SK-N-SH treated with all-trans-retinoic acid at 6 μM for 48 hours (cell line): Measurements from ENCODE around the gene KNG1.

Experiments used
- ATAC-seq: fragments of 200-7000 bp; cut with Tn5 transposase; 3 replicates; pipeline ENCODE4 v1.9.1; 2020; ENCODE audit warnings: mild to moderate bottlenecking, moderate library complexity
- ARNTL ChIP-seq: fragments of 450-650 bp; formaldehyde crosslinking; IDR thresholded peaks from 2 replicates; pipeline ENCODE4 v1.5.0; 2020; ENCODE audit warnings: low read depth, mild to moderate bottlenecking, moderate library complexity, borderline replicate concordance
- BACH2 ChIP-seq: fragments of 250-450 bp; sonication (Bioruptor Pico); IDR thresholded peaks from 2 replicates; pipeline ENCODE4 v1.9.0; 2021; ENCODE audit warnings: mild to moderate bottlenecking, borderline replicate concordance
- CREB5 ChIP-seq: fragments of 250-450 bp; sonication (Bioruptor Pico); IDR thresholded peaks from 2 replicates; pipeline ENCODE4 v1.5.1; 2020; ENCODE audit warnings: low read depth, mild to moderate bottlenecking, moderate library complexity
- CSDC2 ChIP-seq: fragments of 250-450 bp; sonication (Bioruptor Pico); IDR thresholded peaks from 2 replicates; pipeline ENCODE4 v1.5.0; 2020; ENCODE audit warnings: mild to moderate bottlenecking, moderate library complexity
- CSRNP3 ChIP-seq: fragments of 250-450 bp; sonication (Bioruptor Pico); IDR thresholded peaks from 2 replicates; pipeline ENCODE4 v1.5.1; 2021; ENCODE audit warnings: mild to moderate bottlenecking, moderate library complexity
- GLIS3 ChIP-seq: fragments of 250-450 bp; sonication (Bioruptor Pico); IDR thresholded peaks from 2 replicates; pipeline ENCODE4 v1.5.0; 2020; ENCODE audit warnings: mild to moderate bottlenecking, moderate library complexity
- ISL1 ChIP-seq: fragments of 250-450 bp; sonication (Bioruptor Pico); IDR thresholded peaks from 2 replicates; pipeline ENCODE4 v2.1.2; 2022; ENCODE audit warnings: mild to moderate bottlenecking, moderate library complexity
- OSR1 ChIP-seq: fragments of 250-450 bp; sonication (Bioruptor Pico); IDR thresholded peaks from 2 replicates; pipeline ENCODE4 v1.8.0; 2022; ENCODE audit warnings: moderate library complexity, mild to moderate bottlenecking, inconsistent platforms
- PATZ1 ChIP-seq: fragments of 250-450 bp; sonication (Bioruptor Pico); IDR thresholded peaks from 2 replicates; pipeline ENCODE4 v1.8.0; 2020; ENCODE audit warnings: mild to moderate bottlenecking, moderate library complexity, borderline replicate concordance
- POU6F1 ChIP-seq: fragments of 250-450 bp; sonication (Bioruptor Pico); IDR thresholded peaks from 2 replicates; pipeline ENCODE4 v1.8.0; 2021; ENCODE audit warnings: low read depth, mild to moderate bottlenecking, moderate library complexity, borderline replicate concordance
- PPARA ChIP-seq: fragments of 250-450 bp; sonication (Bioruptor Pico); IDR thresholded peaks from 2 replicates; pipeline ENCODE4 v1.5.0; 2020; ENCODE audit warnings: mild to moderate bottlenecking, borderline replicate concordance
- RARB ChIP-seq: fragments of 250-450 bp; sonication (Bioruptor Pico); IDR thresholded peaks from 2 replicates; pipeline ENCODE4 v1.8.0; 2021; ENCODE audit warnings: mild to moderate bottlenecking, moderate library complexity
- TCF4 ChIP-seq: fragments of 250-450 bp; sonication (Bioruptor Pico); IDR thresholded peaks from 2 replicates; pipeline ENCODE4 v1.8.0; 2021; ENCODE audit warnings: mild to moderate bottlenecking, moderate library complexity, borderline replicate concordance
- TOX ChIP-seq: fragments of 250-450 bp; sonication (Bioruptor Pico); IDR thresholded peaks from 2 replicates; pipeline ENCODE4 v1.8.0; 2021; ENCODE audit warnings: mild to moderate bottlenecking, moderate library complexity, borderline replicate concordance
- TSHZ2 ChIP-seq: fragments of 250-450 bp; sonication (Bioruptor Pico); IDR thresholded peaks from 2 replicates; pipeline ENCODE4 v1.5.0; 2020; ENCODE audit warnings: mild to moderate bottlenecking, moderate library complexity
- ZFP3 ChIP-seq: fragments of 250-450 bp; sonication (Bioruptor Pico); IDR thresholded peaks from 2 replicates; pipeline ENCODE4 v1.5.0; 2020; ENCODE audit warnings: mild to moderate bottlenecking, moderate library complexity
- ZNF565 ChIP-seq: fragments of 450-650 bp; formaldehyde crosslinking; conservative IDR thresholded peaks from 2 replicates; pipeline ENCODE4 v1.5.0; 2020; ENCODE audit warnings: low read depth, mild to moderate bottlenecking, moderate library complexity
- ZNF70 ChIP-seq: fragments of 450-650 bp; formaldehyde crosslinking; IDR thresholded peaks from 2 replicates; pipeline ENCODE4 v1.5.0; 2020; ENCODE audit warnings: mild to moderate bottlenecking, moderate library complexity
- ZNF8 ChIP-seq: fragments of 450-650 bp; formaldehyde crosslinking; IDR thresholded peaks from 2 replicates; pipeline ENCODE4 v1.5.0; 2020; ENCODE audit warnings: mild to moderate bottlenecking, moderate library complexity

The KNG1 gene

GRCh38 chr3:186757686-186758220, 40.6 kb downstream of the KNG1 start:
- no peak for ATAC-seq
- TF ChIP-seq ZNF8 = no peak
- TF ChIP-seq ZNF70 (CRISPR knock-in tag) = no peak
- no peak for TF ChIP-seq GLIS3 (CRISPR knock-in tag)
- TF ChIP-seq CREB5 = no peak
- TF ChIP-seq TCF4 (CRISPR knock-in tag) = no peak
- no peak for TF ChIP-seq RARB (CRISPR knock-in tag)
- TF ChIP-seq OSR1 = no peak
- TF ChIP-seq ZFP3 (CRISPR knock-in tag) = no peak
- TF ChIP-seq ISL1 (CRISPR knock-in tag) = no peak
- no peak for TF ChIP-seq CSDC2
- TF ChIP-seq TSHZ2 (CRISPR knock-in tag) = no peak
- no peak for TF ChIP-seq ARNTL (CRISPR knock-in tag)
- no peak for TF ChIP-seq CSRNP3 (CRISPR knock-in tag)
- no peak for TF ChIP-seq ZNF565 (CRISPR knock-in tag)
- TF ChIP-seq BACH2 (CRISPR knock-in tag) = no peak
- no peak for TF ChIP-seq TOX (CRISPR knock-in tag)
- no peak for TF ChIP-seq POU6F1
- no peak for TF ChIP-seq PATZ1 (CRISPR knock-in tag)
- TF ChIP-seq PPARA (CRISPR knock-in tag) = no peak
- TF ChIP-seq, all 23 proteins: peak for 0

- ATAC-seq = no peak
- no peak for TF ChIP-seq CREB5
Observed at GRCh38 chr3:186759231-186759930, 42.2 kb downstream of the KNG1 start.
